ENCODE results near the gene NDUFA11. TPM values are rescaled to one million over a fixed set of nuclear protein-coding genes. Genes with fewer than 3 reads are reported as not detected.

NDUFA11 gene
- total and polyA plus RNA-seq, 9 of the 15 experiments (the other 6 are each of a cell fraction or from before 2014, with no cell fraction given) = 63.3 to 486 (median 274) TPM

GRCh38 chr19:5864725-5865486 is 38.7 kb downstream of the NDUFA11 start (continued):
- no peak for TF ChIP-seq CREM (IDR thresholded peaks at IDR 0.05; ENCODE audit: low read depth)
- no peak for TF ChIP-seq USF1 (CRISPR knock-in tag; IDR thresholded peaks at IDR 0.05)
- TF ChIP-seq SMAD4 (CRISPR knock-in tag; conservative IDR thresholded peaks at IDR 0.05) = no peak
- peak; percentile 54 for TF ChIP-seq REST (IDR thresholded peaks at IDR 0.05; ENCODE audit: borderline replicate concordance)
- TF ChIP-seq REST (CRISPR knock-in tag; IDR thresholded peaks at IDR 0.05; ENCODE audit: low read depth) = no peak
- no peak for TF ChIP-seq CGGBP1 (CRISPR knock-in tag; IDR thresholded peaks at IDR 0.05)
- peak in 1 of 2 experiments; percentile 85; a peak in 2 of 4 replicates for TF ChIP-seq ARNT (IDR thresholded peaks at IDR 0.05)
- no peak for TF ChIP-seq SPI1 (IDR thresholded peaks at IDR 0.05; ENCODE audit: borderline replicate concordance, low read depth, low read length)
- TF ChIP-seq PHF8 (IDR thresholded peaks at IDR 0.05; ENCODE audit: borderline replicate concordance, low read length) = no peak
- TF ChIP-seq NCOA4 (IDR thresholded peaks at IDR 0.05; ENCODE audit: partially characterized antibody) = no peak
- TF ChIP-seq CHD4 (IDR thresholded peaks at IDR 0.05; ENCODE audit: insufficient read depth, insufficient replicate concordance, low read depth, low read length, poor library complexity, severe bottlenecking) = no peak

Data from K562 (cell line).